Hematopoietic multipotent progenitor cell (in vitro differentiated cells): ENCODE results near the gene TRIM54. TPM values are rescaled to one million over a fixed set of nuclear protein-coding genes. Genes with fewer than 3 reads are reported as not detected.

Experiments
- DNase-seq, 3 donors: peaks; one replicate each; pipeline ENCODE4 v3.0.0-alpha.2; 2011 to 2015; ENCODE audit warnings: low read depth in 2 of 3, low spot score in 2 of 3
- total RNA-seq: library from RNA; depleted of rRNA; stranded (reverse); fragments of >200 nt; gene quantifications from one replicate; pipeline ENCODE4 v1.2.3, GENCODE V29; 2012

Gene TRIM54
- total RNA-seq, 1 donor: under 0.01 TPM

DNA sequence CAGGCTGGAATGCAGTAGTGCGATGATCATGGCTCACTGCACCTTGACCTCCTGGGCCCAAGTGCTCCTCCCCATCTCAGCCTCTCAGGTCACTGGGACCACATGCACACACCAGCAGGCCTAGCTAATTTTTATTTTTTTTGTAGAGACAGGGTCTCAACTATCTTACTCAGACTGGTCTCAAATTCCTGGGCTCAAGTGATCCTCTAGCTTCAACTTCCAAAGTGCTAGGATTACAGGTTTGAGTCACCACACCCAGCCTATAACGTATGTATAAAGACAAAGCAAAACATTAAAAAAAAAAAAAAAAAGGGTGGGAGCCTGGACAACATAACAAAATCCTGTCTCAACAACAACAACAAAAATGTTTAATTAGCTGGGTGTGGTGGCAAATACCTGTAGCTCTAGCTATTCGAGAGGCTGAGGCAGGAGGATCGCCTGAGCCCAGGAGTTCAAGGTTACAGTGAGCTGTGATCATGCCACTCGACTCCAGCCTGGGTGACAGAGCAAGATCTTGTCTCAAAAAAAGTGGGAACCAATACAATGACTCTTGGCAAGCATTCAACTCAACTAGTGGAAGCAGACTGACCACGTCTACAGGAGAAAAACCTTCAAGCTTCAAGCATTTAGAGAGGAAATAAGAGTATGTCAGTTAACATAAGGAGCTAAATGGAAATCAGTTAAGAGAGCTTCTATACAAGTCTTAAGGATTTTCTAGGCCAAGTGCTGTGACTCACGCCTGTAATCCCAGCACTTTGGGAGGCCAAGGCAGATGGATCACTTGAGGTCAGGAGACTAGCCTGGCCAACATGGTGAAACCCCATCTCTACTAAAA is 71.8 kb downstream of the TRIM54 start:
- DNase-seq: no peak

DNA sequence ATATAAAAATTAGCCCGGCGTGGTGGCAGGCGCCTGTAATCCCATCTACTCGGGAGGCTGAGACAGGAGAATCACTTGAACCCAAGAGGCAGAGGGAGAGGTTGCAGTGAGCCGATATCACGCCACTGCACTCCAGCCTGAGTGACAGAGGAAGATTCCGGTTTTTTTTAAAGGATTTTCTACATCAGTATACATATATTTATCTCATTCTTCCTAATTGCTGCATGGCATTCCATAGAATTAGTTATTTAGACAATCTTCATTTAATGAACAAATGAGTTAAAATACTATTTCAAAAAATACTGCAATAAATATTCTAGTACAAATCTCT is 72.3 kb downstream of the TRIM54 start:
- no peak for DNase-seq

DNA sequence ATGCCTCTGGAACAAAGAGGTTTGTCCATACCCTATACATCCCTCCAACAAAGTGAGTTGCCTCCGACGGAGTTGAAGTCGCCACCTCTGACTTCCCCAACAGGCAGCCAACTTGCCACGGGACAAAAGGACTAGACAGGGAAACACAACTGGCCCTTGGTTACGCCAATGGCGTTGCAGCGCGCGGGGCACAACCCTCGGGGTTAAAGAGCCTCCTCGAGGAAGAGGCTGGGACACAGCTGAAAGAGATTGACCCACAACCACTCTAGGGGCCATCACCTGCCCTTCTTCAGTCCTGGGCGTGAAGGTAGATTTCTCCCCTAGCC is 73.8 kb downstream of the TRIM54 start:
- DNase-seq: peak in 1 of 3 donors; percentile 60

DNA sequence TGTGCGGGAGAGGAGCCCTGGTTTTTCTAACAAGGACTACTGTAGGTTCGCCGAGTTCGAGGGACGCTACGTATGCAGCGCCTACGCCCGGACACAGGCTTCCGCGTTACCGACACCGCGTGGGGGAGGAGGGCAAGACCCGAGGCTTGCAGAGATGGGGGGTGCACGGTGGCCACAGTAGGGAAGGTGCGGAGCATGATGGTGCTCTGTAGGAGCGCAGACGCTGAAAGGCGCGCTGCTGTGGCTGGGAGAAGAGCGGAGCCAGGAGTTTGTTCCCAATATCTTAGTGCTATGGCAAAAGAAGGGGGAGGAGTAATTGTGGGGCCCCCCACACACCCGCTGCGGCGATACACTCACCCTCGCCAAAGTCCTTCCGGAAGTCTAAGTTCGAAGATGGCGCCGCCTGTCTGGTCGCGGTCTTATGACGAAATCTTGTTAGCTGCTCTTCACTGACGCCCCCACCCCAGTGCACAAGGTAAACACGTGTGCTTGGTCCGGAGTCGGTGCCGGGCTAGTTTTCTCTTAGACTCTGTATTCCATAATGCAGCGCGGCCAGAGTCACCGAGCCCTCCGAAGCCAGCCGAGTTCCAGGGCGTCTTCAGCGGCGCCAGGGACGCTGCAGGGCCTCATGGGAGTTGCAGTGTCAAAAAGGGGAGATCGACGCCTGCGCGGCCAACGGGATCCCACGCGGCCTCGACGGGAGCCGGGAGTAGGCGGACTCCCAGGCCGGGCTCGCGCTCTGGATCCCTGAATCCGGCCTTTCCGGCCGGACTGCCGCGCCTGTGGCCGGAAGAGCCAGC is 74.4 kb downstream of the TRIM54 start, which contains the start of gene GTF3C2:
Gene GTF3C2, minus strand, starts transcription at position 383 of the 800 bp plus-strand sequence. CDS start 13,210 bp downstream, outside the sequence.
- DNase-seq: peak; percentile 84 to 99 (median 99)

Other genes with a start within 250 kb of the TRIM54 start
- 44.4 TPM for gene TMEM214, start 249.5 kb upstream of the TRIM54 start, total RNA-seq
- 38.0 TPM for gene AGBL5, start 230.8 kb upstream of the TRIM54 start, total RNA-seq
- gene OST4, start 210.8 kb upstream of the TRIM54 start, total RNA-seq: 397 TPM
- gene EMILIN1, start 203.8 kb upstream of the TRIM54 start, total RNA-seq: 31.2 TPM
- gene KHK, start 195.7 kb upstream of the TRIM54 start, total RNA-seq: 4.0 TPM
- 9.2 TPM for gene CGREF1, start 163.3 kb upstream of the TRIM54 start, total RNA-seq
- 1.9 TPM for gene ABHD1, start 158.6 kb upstream of the TRIM54 start, total RNA-seq
- gene PREB, start 147.8 kb upstream of the TRIM54 start, total RNA-seq: 55.2 TPM
- gene PRR30, start 143.0 kb upstream of the TRIM54 start, total RNA-seq: under 0.01 TPM
- not detected for gene TCF23, start 133.4 kb upstream of the TRIM54 start, total RNA-seq
- gene ATRAID, start 70.4 kb upstream of the TRIM54 start, total RNA-seq: 131 TPM
- 60.1 TPM for gene SLC5A6, start 70.2 kb upstream of the TRIM54 start, total RNA-seq
- gene CAD, start 65.1 kb upstream of the TRIM54 start, total RNA-seq: 63.0 TPM
- gene SLC30A3, start 19.4 kb upstream of the TRIM54 start, total RNA-seq: under 0.01 TPM
- gene DNAJC5G, start 7.0 kb upstream of the TRIM54 start, total RNA-seq: not detected
- 2.2 TPM for gene UCN, start 26.0 kb downstream of the TRIM54 start, total RNA-seq
- 85.4 TPM for gene MPV17, start 40.7 kb downstream of the TRIM54 start, total RNA-seq
- 43.4 TPM for gene GTF3C2, start 74.3 kb downstream of the TRIM54 start, total RNA-seq
- 27.2 TPM for gene EIF2B4, start 87.9 kb downstream of the TRIM54 start, total RNA-seq
- 130 TPM for gene SNX17, start 88.2 kb downstream of the TRIM54 start, total RNA-seq
- gene ZNF513, start 98.3 kb downstream of the TRIM54 start, total RNA-seq: 17.0 TPM
- gene PPM1G, start 127.2 kb downstream of the TRIM54 start, total RNA-seq: 66.2 TPM
- gene NRBP1, start 146.2 kb downstream of the TRIM54 start, total RNA-seq: 49.8 TPM
- gene KRTCAP3, start 160.0 kb downstream of the TRIM54 start, total RNA-seq: 2.2 TPM
- 38.8 TPM for gene IFT172, start 207.3 kb downstream of the TRIM54 start, total RNA-seq
- 0.27 TPM for gene FNDC4, start 212.8 kb downstream of the TRIM54 start, total RNA-seq
- under 0.01 TPM for gene GCKR, start 214.4 kb downstream of the TRIM54 start, total RNA-seq